Mesendoderm (in vitro differentiated cells): ENCODE measurements around the gene NDUFAF2.

Source experiments
- DNase-seq: peaks from one replicate; pipeline ENCODE4 v3.0.0; 2013
- H2AK5ac ChIP-seq: 2 replicates; pipeline ENCODE4 v1.6.1; 2013; ENCODE audit warnings: low read length, inconsistent platforms
- H2BK120ac ChIP-seq: 2 replicates; pipeline ENCODE4 v1.6.1; 2013; ENCODE audit warnings: low read depth, mild to moderate bottlenecking, low read length, moderate library complexity, mixed read lengths
- H2BK15ac ChIP-seq: replicated peaks from 2 replicates; pipeline ENCODE4 v1.6.1; 2013; ENCODE audit warnings: low read depth, mild to moderate bottlenecking, moderate library complexity
- H2BK5ac ChIP-seq: 2 replicates; pipeline ENCODE4 v1.6.1; 2013; ENCODE audit warnings: low read length, inconsistent platforms
- H3K18ac ChIP-seq: 2 replicates; pipeline ENCODE4 v1.6.1; 2013; ENCODE audit warnings: mild to moderate bottlenecking, low read length, mixed read lengths
- H3K23ac ChIP-seq: one replicate; pipeline ENCODE4 v1.6.1; 2013; ENCODE audit warnings: low read length
- H3K27ac ChIP-seq: 2 replicates; pipeline ENCODE4 v1.5.1; 2013; ENCODE audit warnings: low read depth, mild to moderate bottlenecking, inconsistent platforms, low read length, moderate library complexity
- H3K27me3 ChIP-seq: 2 replicates; pipeline ENCODE4 v1.6.1; 2013; ENCODE audit warnings: low read length, control low read depth, mild to moderate bottlenecking, inconsistent platforms; ENCODE audit not compliant: insufficient read depth, poor library complexity
- H3K36me3 ChIP-seq: 2 replicates; pipeline ENCODE4 v1.6.1; 2013; ENCODE audit warnings: low read length, inconsistent platforms; ENCODE audit not compliant: control insufficient read depth, insufficient read depth
- H3K4ac ChIP-seq: one replicate; pipeline ENCODE4 v1.6.1; 2013; ENCODE audit warnings: low read depth, mild to moderate bottlenecking, low read length, moderate library complexity
- H3K4me1 ChIP-seq: 2 replicates; pipeline ENCODE4 v1.6.1; 2013; ENCODE audit warnings: low read depth, low read length, inconsistent platforms; ENCODE audit not compliant: control insufficient read depth
- H3K4me2 ChIP-seq: 2 replicates; pipeline ENCODE4 v1.6.1; 2013; ENCODE audit warnings: low read length
- H3K4me3 ChIP-seq: 2 replicates; pipeline ENCODE4 v1.5.1; 2013; ENCODE audit warnings: mild to moderate bottlenecking, low read length
- H3K56ac ChIP-seq: one replicate; pipeline ENCODE4 v1.6.1; 2013; ENCODE audit warnings: low read length
- H3K79me1 ChIP-seq: 2 replicates; pipeline ENCODE4 v1.6.1; 2013; ENCODE audit warnings: low read length, inconsistent platforms
- H3K79me2 ChIP-seq: 2 replicates; pipeline ENCODE4 v1.6.1; 2013; ENCODE audit warnings: mild to moderate bottlenecking, low read length; ENCODE audit not compliant: control insufficient read depth, insufficient read depth
- H3K9ac ChIP-seq: 2 replicates; pipeline ENCODE4 v1.6.1; 2013; ENCODE audit warnings: low read length, inconsistent platforms
- H4K5ac ChIP-seq: one replicate; pipeline ENCODE4 v1.6.1; 2013; ENCODE audit warnings: low read length
- H4K8ac ChIP-seq: one replicate; pipeline ENCODE4 v1.6.1; 2013; ENCODE audit warnings: low read depth, mild to moderate bottlenecking, control low read depth, low read length, moderate library complexity
- WGBS: extraction: QIAGEN DNeasy Blood & Tissue Kit; methylation state at CpG from one replicate; pipeline ENCODE4 v1.1.7; 2013; ENCODE audit warnings: low lambda C conversion rate, missing lambda C conversion rate; ENCODE audit not compliant: insufficient coverage; ENCODE audit errors: extremely low coverage; 5-methylcytosine and 5-hydroxymethylcytosine counted together

Gene NDUFAF2

GRCh38 chr5:60993425-60993824 lies 48.4 kb downstream of the NDUFAF2 start:
- no peaks in the 10 kb centered on the region for H3K36me3 ChIP-seq
- H3K27me3 ChIP-seq, result no peaks in the 10 kb centered on the region
- no peak overlapping the region for H2BK15ac ChIP-seq
- no peak overlapping the region for H4K5ac ChIP-seq
- H3K4me1 ChIP-seq, result no peaks in the 10 kb centered on the region
- no peak overlapping the region for H4K8ac ChIP-seq
- H3K4me2 ChIP-seq, result no peak overlapping the region
- H3K18ac ChIP-seq, result no peak overlapping the region
- H3K9ac ChIP-seq, result no peak overlapping the region
- no peak overlapping the region for H3K4ac ChIP-seq
- WGBS, result no CpG with 5 or more reads among the region's 2 CpGs
- no peak overlapping the region for H2BK5ac ChIP-seq
- H3K23ac ChIP-seq, result no peak overlapping the region
- H2BK120ac ChIP-seq, result no peak overlapping the region
- H3K4me3 ChIP-seq, result no peak overlapping the region
- no peak overlapping the region for H3K56ac ChIP-seq
- H3K27ac ChIP-seq, result no peak overlapping the region
- H2AK5ac ChIP-seq, result no peak overlapping the region
- peaks cover 3% of the 10 kb centered on the region for H3K79me1 ChIP-seq
- no peaks in the 10 kb centered on the region for H3K79me2 ChIP-seq
- DNase-seq, result peak; percentile 42

DNA sequence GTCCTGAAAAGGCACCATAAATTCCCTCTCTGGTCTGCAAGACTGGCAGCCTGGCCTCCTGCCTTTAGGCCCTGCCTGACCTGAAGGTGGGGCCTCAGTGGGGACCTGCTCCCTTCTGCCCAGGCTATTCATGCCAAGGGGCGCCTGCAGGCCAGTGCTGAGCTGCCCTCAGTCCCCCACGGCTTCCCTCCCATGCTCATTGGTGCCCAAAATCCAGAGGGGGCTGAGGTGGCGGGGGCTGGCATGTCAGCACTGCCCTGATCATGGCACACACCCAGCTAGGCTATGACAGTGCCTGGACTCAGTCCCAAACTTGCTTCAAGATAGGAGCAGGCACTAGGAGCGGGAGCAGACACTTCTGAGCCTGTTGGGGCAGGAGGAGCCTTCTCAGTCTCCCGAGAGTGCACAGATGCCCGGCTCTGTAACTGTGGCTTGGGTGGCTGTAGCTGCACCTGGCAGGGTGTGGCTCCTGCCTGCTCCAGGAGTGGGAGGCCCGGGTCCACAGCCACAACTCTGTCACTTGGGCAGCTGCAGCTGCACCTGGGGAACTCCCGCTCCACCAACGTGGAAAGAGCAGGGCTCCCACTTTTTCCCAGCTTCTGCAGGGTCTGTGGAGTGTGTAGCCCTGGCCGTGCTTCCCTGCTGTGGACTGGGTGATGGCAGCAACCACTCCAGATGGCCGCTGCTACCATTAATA lies 49.0 kb downstream of the NDUFAF2 start:
- Histone ChIP-seq H3K9ac (no peak overlapping the region), H3K23ac (no peak overlapping the region), H3K27ac (no peak overlapping the region), H2AK5ac (no peak overlapping the region), H3K79me2 (no peaks in the 10 kb centered on the region), H3K4me2 (no peak overlapping the region), H3K4ac (no peak overlapping the region), H2BK5ac (no peak overlapping the region), H3K4me1 (no peaks in the 10 kb centered on the region), H3K4me3 (no peak overlapping the region), H4K5ac (no peak overlapping the region), H3K56ac (no peak overlapping the region), H3K79me1 (peaks cover 3% of the 10 kb centered on the region), H2BK120ac (no peak overlapping the region), H3K18ac (no peak overlapping the region), H3K27me3 (no peaks in the 10 kb centered on the region), H2BK15ac (no peak overlapping the region), H3K36me3 (no peaks in the 10 kb centered on the region), H4K8ac (no peak overlapping the region)
- DNase-seq, result no peak
- WGBS, result no CpG with 5 or more reads among the region's 11 CpGs

GRCh38 chr5:60996368-60996767 lies 51.4 kb downstream of the NDUFAF2 start:
- Histone ChIP-seq H4K8ac (no peak overlapping the region), H3K4me2 (no peak overlapping the region), H2BK5ac (no peak overlapping the region), H3K79me1 (peaks cover 3% of the 10 kb centered on the region), H2BK120ac (no peak overlapping the region), H3K18ac (no peak overlapping the region), H3K27me3 (no peaks in the 10 kb centered on the region), H3K79me2 (no peaks in the 10 kb centered on the region), H3K27ac (no peak overlapping the region), H2AK5ac (no peak overlapping the region), H4K5ac (no peak overlapping the region), H3K9ac (no peak overlapping the region), H3K23ac (no peak overlapping the region), H3K56ac (no peak overlapping the region), H3K4me3 (no peak overlapping the region), H3K4me1 (no peaks in the 10 kb centered on the region), H3K36me3 (no peaks in the 10 kb centered on the region), H2BK15ac (no peak overlapping the region), H3K4ac (no peak overlapping the region)
- DNase-seq, result peak; percentile 58
- WGBS, result no CpG with 5 or more reads among the region's 3 CpGs

DNA sequence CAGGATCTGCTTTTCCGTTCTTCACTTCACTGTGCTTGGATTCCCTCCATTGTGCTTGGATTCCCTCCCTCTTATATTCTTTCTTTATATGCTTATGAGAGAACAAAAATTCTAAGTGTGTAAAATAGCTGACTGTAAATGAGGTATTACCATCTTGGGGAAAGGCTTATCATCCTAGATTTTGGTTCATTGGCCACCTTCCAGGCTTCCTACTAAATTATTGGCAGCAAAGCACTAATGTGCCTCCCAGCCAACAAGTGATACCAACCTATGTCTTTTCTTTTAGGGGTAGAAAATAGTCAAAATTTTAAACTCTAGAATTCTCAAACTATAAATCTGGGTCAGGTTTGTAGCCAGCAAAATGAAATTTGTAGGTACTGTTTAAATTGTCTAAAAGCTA lies 52.7 kb downstream of the NDUFAF2 start:
- Histone ChIP-seq H3K79me1 (peaks cover 3% of the 10 kb centered on the region), H3K4me3 (no peak overlapping the region), H3K9ac (no peak overlapping the region), H3K79me2 (no peaks in the 10 kb centered on the region), H2BK5ac (no peak overlapping the region), H3K27ac (no peak overlapping the region), H3K36me3 (no peaks in the 10 kb centered on the region), H4K8ac (no peak overlapping the region), H3K27me3 (no peaks in the 10 kb centered on the region), H3K4me2 (no peak overlapping the region), H3K4ac (no peak overlapping the region), H2BK15ac (no peak overlapping the region), H2BK120ac (no peak overlapping the region), H3K23ac (no peak overlapping the region), H2AK5ac (no peak overlapping the region), H3K18ac (no peak overlapping the region), H4K5ac (no peak overlapping the region), H3K56ac (no peak overlapping the region), H3K4me1 (no peaks in the 10 kb centered on the region)
- no CpG with 5 or more reads among the region's 1 CpG for WGBS
- no peak for DNase-seq

DNA sequence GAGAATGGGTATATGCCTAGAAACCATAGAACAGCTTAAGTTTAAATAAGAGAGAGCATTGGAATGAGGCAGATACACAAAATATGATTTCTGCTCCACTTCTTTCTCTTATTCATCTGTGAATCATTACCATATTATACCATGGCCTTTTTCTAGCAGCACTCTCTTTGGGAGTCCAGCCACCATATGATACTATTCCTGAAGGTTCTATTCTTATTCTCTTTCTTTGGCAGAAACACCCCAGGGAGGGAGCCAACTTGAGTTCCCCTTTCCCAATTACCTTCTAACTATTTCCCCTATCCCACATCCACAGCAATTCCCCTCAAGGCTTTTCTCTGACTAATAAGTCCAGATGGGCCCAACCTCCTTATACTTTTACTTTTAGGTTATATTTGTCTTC lies 55.9 kb downstream of the NDUFAF2 start:
- no peaks in the 10 kb centered on the region for H3K27me3 ChIP-seq

DNA sequence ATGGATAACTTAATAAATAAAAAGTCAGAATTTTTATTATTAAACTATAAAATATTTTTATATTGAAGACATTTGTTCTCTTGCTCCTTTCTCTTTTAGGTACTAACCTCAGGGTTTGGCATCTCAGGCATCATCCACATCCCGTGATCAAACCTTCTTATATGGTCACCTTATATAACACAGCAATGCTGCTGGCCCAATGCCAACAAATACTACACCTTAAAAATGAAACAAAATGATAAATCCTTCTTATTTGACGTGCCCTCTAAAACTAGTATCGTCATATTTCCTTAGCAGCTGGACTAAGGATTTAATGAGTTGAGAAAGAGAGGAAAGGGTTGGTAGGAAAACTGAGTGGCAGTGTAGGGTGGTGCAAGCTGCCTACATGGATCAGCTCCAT lies 56.6 kb downstream of the NDUFAF2 start:
- H2AK5ac ChIP-seq, result no peak overlapping the region

More for the DNA sequence above, 55.9 kb downstream of the NDUFAF2 start:
- H3K27ac ChIP-seq, result no peak overlapping the region
- H3K4ac ChIP-seq, result no peak overlapping the region
- H4K5ac ChIP-seq, result no peak overlapping the region
- H3K4me2 ChIP-seq, result no peak overlapping the region
- no peaks in the 10 kb centered on the region for H3K4me1 ChIP-seq
- H2BK15ac ChIP-seq, result no peak overlapping the region
- no peak overlapping the region for H4K8ac ChIP-seq
- H3K18ac ChIP-seq, result no peak overlapping the region
- no peaks in the 10 kb centered on the region for H3K79me2 ChIP-seq
- H3K36me3 ChIP-seq, result no peaks in the 10 kb centered on the region
- H3K56ac ChIP-seq, result no peak overlapping the region
- no peak overlapping the region for H2BK120ac ChIP-seq
- no peaks in the 10 kb centered on the region for H3K79me1 ChIP-seq
- H2BK5ac ChIP-seq, result no peak overlapping the region
- H2AK5ac ChIP-seq, result no peak overlapping the region
- H3K4me3 ChIP-seq, result no peak overlapping the region
- DNase-seq, result no peak
- no peak overlapping the region for H3K23ac ChIP-seq
- H3K9ac ChIP-seq, result no peak overlapping the region

More for the DNA sequence above, 56.6 kb downstream of the NDUFAF2 start:
- no peak overlapping the region for H2BK15ac ChIP-seq
- H2BK5ac ChIP-seq, result no peak overlapping the region
- no peak overlapping the region for H3K4me3 ChIP-seq
- no peak overlapping the region for H2BK120ac ChIP-seq
- DNase-seq, result no peak
- no peaks in the 10 kb centered on the region for H3K79me1 ChIP-seq
- H3K79me2 ChIP-seq, result no peaks in the 10 kb centered on the region
- H3K36me3 ChIP-seq, result no peaks in the 10 kb centered on the region
- H4K5ac ChIP-seq, result no peak overlapping the region
- no CpG with 5 or more reads among the region's 3 CpGs for WGBS
- no peak overlapping the region for H3K56ac ChIP-seq
- H4K8ac ChIP-seq, result no peak overlapping the region
- H3K23ac ChIP-seq, result no peak overlapping the region
- H3K4me2 ChIP-seq, result no peak overlapping the region
- no peak overlapping the region for H3K27ac ChIP-seq
- no peak overlapping the region for H3K18ac ChIP-seq
- H3K4me1 ChIP-seq, result no peaks in the 10 kb centered on the region
- no peaks in the 10 kb centered on the region for H3K27me3 ChIP-seq
- H3K4ac ChIP-seq, result no peak overlapping the region
- H3K9ac ChIP-seq, result no peak overlapping the region
